A549 (cell line): ENCODE data around the gene FBXO48.

ENCODE experiments used
- CEBPB ChIP-seq, 2 experiments: fragments of >200 bp in 1 of 2; sonication (Bioruptor Twin) in 1 of 2; formaldehyde crosslinking in 1 of 2; IDR thresholded peaks; 2 replicates each; pipeline ENCODE4 v1.6.1; 2012 to 2016
- POLR2AphosphoS2 ChIP-seq: conservative IDR thresholded peaks from 2 replicates; pipeline ENCODE4 v1.6.1; 2012; ENCODE audit warnings: low read length, improper control_type of control experiment, inconsistent platforms
- RAD21 ChIP-seq, 2 experiments: fragments of >200 bp in 1 of 2; sonication (Bioruptor Twin) in 1 of 2; formaldehyde crosslinking in 1 of 2; IDR thresholded peaks in 1 of 2; conservative IDR thresholded peaks in 1 of 2; 2 replicates in 1 of 2; 3 replicates in 1 of 2; pipeline ENCODE4 v1.6.1; 2012 to 2018; ENCODE audit warnings: inconsistent platforms in 1 of 2
- REST ChIP-seq: fragments of 200-600 bp; sonication (generic); IDR thresholded peaks from 2 replicates; pipeline ENCODE4 v1.6.1; 2016; ENCODE audit warnings: antibody characterized with exemption, mild to moderate bottlenecking, moderate library complexity
- TF ChIP-seq, protein P1 (sequence below): fragments of >200 bp; sonication (Bioruptor Twin); formaldehyde crosslinking; IDR thresholded peaks from 3 replicates; pipeline ENCODE4 v1.5.1; 2016

DNA sequence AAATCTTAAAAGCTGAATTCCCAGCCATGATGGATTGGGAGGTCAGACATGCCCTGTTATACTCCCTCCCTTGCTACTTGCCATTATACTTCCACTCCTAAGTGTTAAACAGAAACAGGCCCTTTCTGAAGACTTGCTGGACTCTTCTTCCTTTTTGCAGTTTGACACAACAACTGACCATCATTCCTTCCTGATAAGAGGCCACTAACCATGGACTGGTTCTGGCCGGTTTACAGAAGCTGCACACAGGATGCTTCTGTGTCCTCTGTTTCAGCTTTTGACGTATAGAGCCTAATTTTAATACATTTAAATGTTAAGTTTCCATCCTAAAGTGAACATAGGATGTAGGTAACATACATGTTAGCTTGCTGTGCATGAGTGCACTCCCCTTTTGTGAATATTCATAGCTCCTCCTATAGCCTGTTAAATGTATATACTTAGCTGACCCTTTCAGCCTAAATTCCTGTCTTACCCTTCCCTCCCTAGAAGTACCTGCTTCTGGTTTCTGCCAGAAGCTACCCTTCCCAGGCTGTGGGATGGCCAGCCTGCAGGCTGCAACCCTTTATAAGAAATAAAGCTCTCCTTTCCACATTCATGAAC is 13.2 kb downstream of the FBXO48 start:
- TF ChIP-seq CEBPB (IDR thresholded peaks at IDR 0.05): no peak
- no peak for TF ChIP-seq POLR2AphosphoS2
- no peak for TF ChIP-seq REST
- TF ChIP-seq RAD21 (conservative IDR thresholded peaks at IDR 0.05 in 1 of 2, IDR thresholded peaks at IDR 0.05 in 1 of 2): no peak
- TF ChIP-seq, protein P1, sequence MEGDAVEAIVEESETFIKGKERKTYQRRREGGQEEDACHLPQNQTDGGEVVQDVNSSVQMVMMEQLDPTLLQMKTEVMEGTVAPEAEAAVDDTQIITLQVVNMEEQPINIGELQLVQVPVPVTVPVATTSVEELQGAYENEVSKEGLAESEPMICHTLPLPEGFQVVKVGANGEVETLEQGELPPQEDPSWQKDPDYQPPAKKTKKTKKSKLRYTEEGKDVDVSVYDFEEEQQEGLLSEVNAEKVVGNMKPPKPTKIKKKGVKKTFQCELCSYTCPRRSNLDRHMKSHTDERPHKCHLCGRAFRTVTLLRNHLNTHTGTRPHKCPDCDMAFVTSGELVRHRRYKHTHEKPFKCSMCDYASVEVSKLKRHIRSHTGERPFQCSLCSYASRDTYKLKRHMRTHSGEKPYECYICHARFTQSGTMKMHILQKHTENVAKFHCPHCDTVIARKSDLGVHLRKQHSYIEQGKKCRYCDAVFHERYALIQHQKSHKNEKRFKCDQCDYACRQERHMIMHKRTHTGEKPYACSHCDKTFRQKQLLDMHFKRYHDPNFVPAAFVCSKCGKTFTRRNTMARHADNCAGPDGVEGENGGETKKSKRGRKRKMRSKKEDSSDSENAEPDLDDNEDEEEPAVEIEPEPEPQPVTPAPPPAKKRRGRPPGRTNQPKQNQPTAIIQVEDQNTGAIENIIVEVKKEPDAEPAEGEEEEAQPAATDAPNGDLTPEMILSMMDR: no peak
